NCI-H1436 treated with DMSO at 0.1 percent for 48 hours (cell line): ENCODE data around the gene C1GALT1.

Experiments
- DNase-seq: peaks from one replicate; lab custom pipeline; 2025; lab: John Stamatoyannopoulos, UW

Gene C1GALT1

GRCh38 chr7:7272294-7272693, 90.0 kb downstream of the C1GALT1 start:
- DNase-seq: no peak

- no peak for DNase-seq
Measured at GRCh38 chr7:7274782-7275181, 92.4 kb downstream of the C1GALT1 start.

- DNase-seq: no peak
Measured at GRCh38 chr7:7276161-7276560, 93.8 kb downstream of the C1GALT1 start.

DNA sequence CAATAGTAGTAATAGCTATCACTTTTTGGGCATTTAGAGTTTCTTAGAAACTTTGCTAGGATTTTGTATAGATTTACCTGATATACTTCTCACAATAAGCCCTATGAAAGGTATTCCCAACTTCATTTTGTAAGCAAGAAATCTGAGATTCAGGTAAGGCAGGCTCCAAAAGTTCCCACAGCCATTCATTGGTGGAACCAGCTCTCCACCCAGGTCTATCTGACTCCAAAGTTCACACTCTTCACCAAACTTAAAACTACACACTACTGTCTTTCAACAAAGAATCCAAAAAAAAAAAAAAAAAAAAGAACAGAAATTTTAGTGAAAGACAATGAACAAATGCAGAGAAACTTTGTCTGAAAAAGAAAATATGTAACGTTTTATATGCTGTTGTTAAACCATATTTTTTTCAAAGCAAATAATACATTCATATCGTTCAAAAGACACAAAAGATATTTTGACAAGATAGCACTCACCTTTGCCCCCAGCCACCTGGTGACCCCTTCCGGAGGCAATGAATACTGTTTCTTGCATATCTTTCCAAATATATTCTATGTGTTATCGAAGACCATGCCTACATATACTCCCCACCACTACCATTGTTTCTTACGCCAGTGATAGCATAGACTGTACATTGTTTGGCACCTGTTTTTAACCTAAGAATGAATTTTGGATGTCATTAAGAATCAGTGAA, 108.2 kb downstream of the C1GALT1 start:
- DNase-seq: no peak

DNA sequence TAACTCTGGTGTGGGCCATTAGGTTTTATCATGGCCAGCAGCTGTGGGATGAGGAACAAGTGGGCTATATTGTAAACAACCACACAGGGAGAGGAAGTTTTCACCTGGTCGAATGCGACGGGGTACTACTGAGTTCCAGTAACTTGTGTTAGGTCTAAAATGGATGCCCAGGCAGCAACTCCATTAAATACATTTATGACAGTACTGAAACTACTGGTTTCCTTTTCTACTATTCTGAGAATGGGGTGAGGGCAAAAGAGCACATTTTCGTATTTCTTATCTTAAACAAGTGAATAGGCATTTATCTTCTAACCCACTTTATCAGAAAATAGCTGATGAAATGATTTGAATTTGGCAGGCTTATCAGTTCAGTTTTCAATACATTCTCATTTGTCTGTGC, 109.7 kb downstream of the C1GALT1 start:
- DNase-seq: no peak

GRCh38 chr7:7292608-7293007, 110.3 kb downstream of the C1GALT1 start:
- DNase-seq: no peak

DNA sequence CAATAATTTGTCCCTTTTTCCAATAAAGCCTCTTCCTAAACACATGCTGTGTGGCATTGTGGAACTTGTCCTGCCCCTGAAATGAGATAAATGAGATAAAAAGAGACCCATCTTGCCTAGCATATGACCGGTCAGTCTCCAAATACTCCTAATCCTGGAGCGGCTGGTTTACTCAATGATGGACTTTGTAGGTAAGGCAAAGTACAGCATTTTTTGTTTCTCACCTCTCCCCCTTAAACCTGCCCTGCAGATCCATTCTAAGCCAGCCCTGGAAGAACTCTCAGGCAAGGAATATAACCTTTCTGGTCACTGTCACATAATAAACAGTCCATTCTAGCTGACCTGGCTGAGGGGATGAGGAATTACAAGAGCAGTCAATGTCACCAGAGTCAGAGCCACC, 110.7 kb downstream of the C1GALT1 start:
- no peak for DNase-seq

DNA sequence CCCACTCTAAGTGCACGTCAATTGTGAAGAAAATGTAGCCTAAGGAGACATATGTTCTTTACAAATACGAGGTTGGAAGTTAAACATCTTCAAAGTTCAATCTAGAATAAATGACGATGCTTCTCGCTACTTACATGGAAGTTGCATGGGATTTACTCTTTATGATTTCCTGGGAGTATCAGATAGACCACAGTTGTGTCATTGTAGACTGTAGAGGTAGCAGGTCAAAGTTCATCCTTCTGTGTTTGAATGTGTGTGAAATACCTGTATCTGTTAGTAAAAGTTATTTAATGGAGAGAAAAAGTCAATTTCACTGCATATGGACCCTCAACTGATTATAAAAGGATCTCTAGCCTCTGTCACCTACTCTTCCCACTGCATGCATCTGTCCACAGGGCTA, 112.6 kb downstream of the C1GALT1 start:
- no peak for DNase-seq
